Measurements from ENCODE around the gene PTGDR.
A peak's percentile ranks its signal among the peaks of the same experiment; 100 is the strongest.

Gene PTGDR

GRCh38 chr14:52265253-52265652 lies 2.2 kb upstream of the PTGDR start:
- no peak for DNase-seq (ENCODE audit: low spot score)

GRCh38 chr14:52266179-52266578 lies 1.3 kb upstream of the PTGDR start:
- DNase-seq (ENCODE audit: low spot score) = no peak

GRCh38 chr14:52266782-52267181 lies 716 bp upstream of the PTGDR start:
- DNase-seq (ENCODE audit: low spot score) = no peak

GRCh38 chr14:52268279-52269061 lies 972 bp downstream of the PTGDR start:
- peak; percentile 33 for DNase-seq (ENCODE audit: low spot score)

- no peak for DNase-seq (ENCODE audit: low spot score)
Measured at GRCh38 chr14:52269100-52269499, 1.6 kb downstream of the PTGDR start.

- DNase-seq (ENCODE audit: low spot score) = no peak
Measured at GRCh38 chr14:52269982-52270381, 2.5 kb downstream of the PTGDR start.

GRCh38 chr14:52271538-52271937 lies 4.0 kb downstream of the PTGDR start:
- no peak for DNase-seq (ENCODE audit: low spot score)

GRCh38 chr14:52272375-52272774 lies 4.9 kb downstream of the PTGDR start:
- DNase-seq (ENCODE audit: low spot score) = peak; percentile 38

GRCh38 chr14:52275372-52275771 lies 7.9 kb downstream of the PTGDR start:
- DNase-seq (ENCODE audit: low spot score) = no peak

GRCh38 chr14:52277552-52277951 lies 10.1 kb downstream of the PTGDR start:
- DNase-seq (ENCODE audit: low spot score) = no peak

- DNase-seq (ENCODE audit: low spot score) = no peak
Measured at GRCh38 chr14:52279408-52279807, 11.9 kb downstream of the PTGDR start.

GRCh38 chr14:52283099-52283498 lies 15.6 kb downstream of the PTGDR start:
- no peak for DNase-seq (ENCODE audit: low spot score)

- no peak for DNase-seq (ENCODE audit: low spot score)
Measured at GRCh38 chr14:52286661-52287649, 19.5 kb downstream of the PTGDR start.

- DNase-seq (ENCODE audit: low spot score) = no peak
Measured at GRCh38 chr14:52296378-52296777, 28.9 kb downstream of the PTGDR start.

GRCh38 chr14:52298795-52299194 lies 31.3 kb downstream of the PTGDR start:
- DNase-seq (ENCODE audit: low spot score) = no peak

- DNase-seq (ENCODE audit: low spot score) = peak; percentile 35
Measured at GRCh38 chr14:52299692-52300278, 32.3 kb downstream of the PTGDR start.

GRCh38 chr14:52303236-52303635 lies 35.7 kb downstream of the PTGDR start:
- DNase-seq (ENCODE audit: low spot score) = no peak

- no peak for DNase-seq (ENCODE audit: low spot score)
Measured at GRCh38 chr14:52304248-52304904, 36.9 kb downstream of the PTGDR start.

- DNase-seq (ENCODE audit: low spot score) = no peak
Measured at GRCh38 chr14:52305014-52305413, 37.5 kb downstream of the PTGDR start.

- DNase-seq (ENCODE audit: low spot score) = no peak
Measured at GRCh38 chr14:52307376-52307775, 39.9 kb downstream of the PTGDR start.

- DNase-seq (ENCODE audit: low spot score) = no peak
Measured at GRCh38 chr14:52307905-52308304, 40.4 kb downstream of the PTGDR start.

GRCh38 chr14:52310541-52310940 lies 43.0 kb downstream of the PTGDR start:
- DNase-seq (ENCODE audit: low spot score) = no peak

All from iPS-NIHi11 (cell line).